ENCODE data around the gene PLXND1. TPM values are rescaled to one million over a fixed set of nuclear protein-coding genes. Genes with fewer than 3 reads are reported as not detected.

PLXND1 gene
- total RNA-seq, 2 donors from 2014 or later, result 73.1 to 83.2 TPM

DNA sequence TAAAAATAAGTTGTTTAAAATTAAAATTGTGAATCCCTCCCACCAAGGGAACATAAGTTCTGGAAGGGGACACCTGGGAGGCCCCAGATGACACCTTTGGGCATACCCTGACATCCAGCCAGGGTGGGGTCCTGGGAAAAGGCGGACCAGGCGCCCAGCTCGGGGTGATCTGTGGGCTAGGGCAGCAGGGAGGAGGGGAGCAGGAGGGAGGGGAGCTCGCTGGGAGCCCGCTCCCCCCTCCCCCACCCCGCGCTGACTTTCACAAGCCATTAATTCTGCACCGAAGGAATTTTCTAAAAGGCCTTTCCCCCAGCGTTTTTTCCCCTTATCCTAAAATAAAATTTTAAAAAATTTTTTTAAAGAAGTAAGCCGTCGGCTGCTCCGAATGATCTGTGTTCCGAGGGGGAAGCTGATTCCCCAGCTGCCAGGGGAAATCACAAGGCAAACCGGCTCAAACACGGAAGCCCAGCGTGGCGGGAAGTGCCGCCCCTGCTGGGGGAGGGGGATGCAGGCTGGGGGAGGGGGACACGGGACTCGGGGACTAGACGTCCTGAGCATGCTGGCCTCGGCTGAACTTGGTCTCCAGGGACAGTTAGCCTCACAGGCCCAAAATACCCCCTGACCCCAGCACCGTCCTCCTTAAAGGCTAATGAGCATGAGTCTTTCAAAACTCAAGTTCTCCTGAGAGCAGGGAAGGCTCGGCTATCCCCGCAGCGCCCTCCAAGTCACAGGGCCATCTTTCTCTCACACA, 13.9 kb downstream of the PLXND1 start:
- peaks cover 34% of the 10 kb centered on the region for H3K4me1 Mint-ChIP-seq

DNA sequence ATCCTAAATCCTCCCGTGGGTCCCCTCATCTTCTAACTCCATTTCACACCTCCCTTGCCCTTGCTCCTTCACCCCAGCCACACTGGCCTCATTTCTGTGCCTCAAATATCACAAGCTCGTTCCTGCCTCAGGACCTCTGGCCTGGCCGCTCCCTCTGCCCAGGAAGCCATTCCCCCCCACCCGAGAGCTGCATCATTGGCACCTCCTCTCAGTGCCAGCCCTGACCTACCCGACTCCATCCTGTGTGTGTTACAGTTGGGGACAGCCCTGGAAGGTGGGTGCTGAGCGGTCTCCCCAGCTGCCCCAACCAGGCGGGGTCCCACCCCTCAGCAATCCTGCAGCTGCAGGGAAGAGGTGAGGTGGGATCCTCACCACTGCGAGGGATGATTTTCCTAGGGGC, 14.5 kb downstream of the PLXND1 start:
- Mint-ChIP-seq H3K9me3 (no peaks in the 10 kb centered on the region), H3K4me3 (peak overlapping the region; percentile 35), H3K27me3 (ENCODE audit: insufficient read depth) (no peaks in the 10 kb centered on the region), H3K27ac (peak overlapping the region; percentile 3), H3K4me1 (peaks cover 33% of the 10 kb centered on the region), H3K36me3 (ENCODE audit: low read depth) (peaks cover 4% of the 10 kb centered on the region)
- Histone ChIP-seq H3K27me3 (ENCODE audit: control insufficient read depth, insufficient read depth, low read length, poor library complexity, severe bottlenecking) (no peaks in the 10 kb centered on the region), H3K9me3 (ENCODE audit: control insufficient read depth, low read length) (no peaks in the 10 kb centered on the region), H3K4me1 (ENCODE audit: control insufficient read depth, insufficient read depth, low read length) (peaks cover 24% of the 10 kb centered on the region), H3K36me3 (ENCODE audit: control insufficient read depth, insufficient read depth, low read length) (no peaks in the 10 kb centered on the region), H3K9ac (ENCODE audit: extremely low read depth, low read length, poor library complexity, severe bottlenecking) (no peak overlapping the region), H3K27ac (ENCODE audit: low read depth, low read length) (no peak overlapping the region), H3K4me3 (ENCODE audit: low read length) (no peak overlapping the region)
- 73 to 85% methylated on average over 4 to 8 of the region's 8 CpGs for WGBS, 2 experiments (ENCODE audit: insufficient coverage in 1 of 2, insufficient read length in 1 of 2)
- no peak for DNase-seq
- TF ChIP-seq, protein P1, sequence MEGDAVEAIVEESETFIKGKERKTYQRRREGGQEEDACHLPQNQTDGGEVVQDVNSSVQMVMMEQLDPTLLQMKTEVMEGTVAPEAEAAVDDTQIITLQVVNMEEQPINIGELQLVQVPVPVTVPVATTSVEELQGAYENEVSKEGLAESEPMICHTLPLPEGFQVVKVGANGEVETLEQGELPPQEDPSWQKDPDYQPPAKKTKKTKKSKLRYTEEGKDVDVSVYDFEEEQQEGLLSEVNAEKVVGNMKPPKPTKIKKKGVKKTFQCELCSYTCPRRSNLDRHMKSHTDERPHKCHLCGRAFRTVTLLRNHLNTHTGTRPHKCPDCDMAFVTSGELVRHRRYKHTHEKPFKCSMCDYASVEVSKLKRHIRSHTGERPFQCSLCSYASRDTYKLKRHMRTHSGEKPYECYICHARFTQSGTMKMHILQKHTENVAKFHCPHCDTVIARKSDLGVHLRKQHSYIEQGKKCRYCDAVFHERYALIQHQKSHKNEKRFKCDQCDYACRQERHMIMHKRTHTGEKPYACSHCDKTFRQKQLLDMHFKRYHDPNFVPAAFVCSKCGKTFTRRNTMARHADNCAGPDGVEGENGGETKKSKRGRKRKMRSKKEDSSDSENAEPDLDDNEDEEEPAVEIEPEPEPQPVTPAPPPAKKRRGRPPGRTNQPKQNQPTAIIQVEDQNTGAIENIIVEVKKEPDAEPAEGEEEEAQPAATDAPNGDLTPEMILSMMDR (conservative IDR thresholded peaks at IDR 0.05), result no peak

More for the DNA sequence above, 13.9 kb downstream of the PLXND1 start:
- Histone ChIP-seq H3K27ac (ENCODE audit: low read depth, low read length) (no peak overlapping the region), H3K9me3 (ENCODE audit: control insufficient read depth, low read length) (no peaks in the 10 kb centered on the region), H3K9ac (ENCODE audit: extremely low read depth, low read length, poor library complexity, severe bottlenecking) (no peak overlapping the region), H3K27me3 (ENCODE audit: control insufficient read depth, insufficient read depth, low read length, poor library complexity, severe bottlenecking) (no peaks in the 10 kb centered on the region), H3K4me1 (ENCODE audit: control insufficient read depth, insufficient read depth, low read length) (peaks cover 30% of the 10 kb centered on the region), H3K4me3 (ENCODE audit: low read length) (no peak overlapping the region), H3K36me3 (ENCODE audit: control insufficient read depth, insufficient read depth, low read length) (no peaks in the 10 kb centered on the region)
- H3K27ac Mint-ChIP-seq, result peak overlapping the region; percentile 80
- peak; percentile 88 for DNase-seq
- peak overlapping the region; percentile 35 for H3K4me3 Mint-ChIP-seq
- 18 to 24% methylated on average over 11 to 21 of the region's 26 CpGs for WGBS, 2 experiments (ENCODE audit: insufficient coverage in 1 of 2, insufficient read length in 1 of 2)
- H3K36me3 Mint-ChIP-seq (ENCODE audit: low read depth), result peaks cover 4% of the 10 kb centered on the region
- H3K9me3 Mint-ChIP-seq, result no peaks in the 10 kb centered on the region
- TF ChIP-seq, protein P1 (conservative IDR thresholded peaks at IDR 0.05), result peak; percentile 0
- H3K27me3 Mint-ChIP-seq (ENCODE audit: insufficient read depth), result no peaks in the 10 kb centered on the region

DNA sequence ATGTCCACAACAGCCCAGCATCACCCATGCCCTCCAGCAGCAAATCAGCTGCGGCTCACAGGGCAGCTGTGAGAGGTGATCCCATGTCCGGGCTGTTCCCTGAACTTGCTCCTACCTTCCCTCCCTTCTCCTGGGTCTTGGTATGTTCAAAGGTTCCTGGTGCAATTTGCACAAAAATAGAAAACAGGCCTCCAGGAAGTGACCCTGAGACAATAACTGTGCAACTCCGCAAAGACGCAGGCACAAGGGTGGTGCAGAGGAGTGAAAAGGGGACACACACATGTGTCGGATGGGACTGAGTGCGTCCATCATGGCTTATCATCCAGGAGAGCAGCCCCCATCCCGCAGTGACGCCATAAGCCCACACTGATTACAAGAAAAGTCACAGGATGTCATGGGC, 16.3 kb downstream of the PLXND1 start:
- DNase-seq, result no peak

More for the DNA sequence above, 16.3 kb downstream of the PLXND1 start:
- no peak overlapping the region for H3K9ac ChIP-seq (ENCODE audit: extremely low read depth, low read length, poor library complexity, severe bottlenecking)
- TF ChIP-seq, protein P1 (conservative IDR thresholded peaks at IDR 0.05), result no peak
- peak overlapping the region; percentile 10 for H3K27ac ChIP-seq (ENCODE audit: low read depth, low read length)
- no peaks in the 10 kb centered on the region for H3K9me3 ChIP-seq (ENCODE audit: control insufficient read depth, low read length)
- no peak overlapping the region for H3K4me3 ChIP-seq (ENCODE audit: low read length)
- H3K4me1 ChIP-seq (ENCODE audit: control insufficient read depth, insufficient read depth, low read length), result peaks cover 15% of the 10 kb centered on the region
- H3K4me1 Mint-ChIP-seq, result peaks cover 29% of the 10 kb centered on the region
- no peaks in the 10 kb centered on the region for H3K27me3 Mint-ChIP-seq (ENCODE audit: insufficient read depth)
- no peaks in the 10 kb centered on the region for H3K9me3 Mint-ChIP-seq
- H3K36me3 Mint-ChIP-seq (ENCODE audit: low read depth), result peaks cover 8% of the 10 kb centered on the region
- H3K4me3 Mint-ChIP-seq, result no peak overlapping the region
- peak overlapping the region; percentile 74 for H3K27ac Mint-ChIP-seq
- 93 to 95% methylated on average over 7 of the region's 8 CpGs for WGBS, 2 experiments (ENCODE audit: insufficient coverage in 1 of 2, insufficient read length in 1 of 2)
- peaks cover 3% of the 10 kb centered on the region for H3K36me3 ChIP-seq (ENCODE audit: control insufficient read depth, insufficient read depth, low read length)
- no peaks in the 10 kb centered on the region for H3K27me3 ChIP-seq (ENCODE audit: control insufficient read depth, insufficient read depth, low read length, poor library complexity, severe bottlenecking)
